HG03060 (cell line): ENCODE results near the gene PMPCA.
"Not testable (repeated sequence)": the region's sequence is repeated elsewhere in the genome, so short reads cannot be mapped to it uniquely, and the experiment has no call there.

Experiments used
- ATAC-seq: cut with Tn5 transposase; IDR thresholded peaks from one replicate; pipeline ENCODE4 v1.9.1; 2021; ENCODE audit warnings: low read depth, moderate number of reproducible peaks; ENCODE audit not compliant: unreplicated experiment

The PMPCA gene

DNA sequence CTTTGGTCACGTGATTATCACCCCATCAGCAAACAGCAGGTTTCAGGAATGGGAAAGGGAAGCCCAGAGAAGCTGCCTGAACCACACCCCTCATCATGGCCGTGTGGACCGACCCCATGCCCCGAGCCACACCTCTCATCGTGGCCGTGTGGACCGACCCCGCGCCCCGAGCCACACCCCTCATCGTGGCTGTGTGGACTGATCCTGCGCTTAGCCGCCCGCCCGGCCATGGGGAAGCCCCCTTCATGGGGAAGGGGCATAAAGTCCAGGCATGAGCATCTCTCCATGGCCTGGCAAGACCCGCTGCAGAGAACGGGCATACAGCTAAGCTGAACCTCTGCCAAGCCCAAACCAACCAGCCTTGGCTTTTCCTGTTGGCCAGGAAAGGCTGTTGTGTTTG lies 16.9 kb upstream of the PMPCA start:
- no peak for ATAC-seq

DNA sequence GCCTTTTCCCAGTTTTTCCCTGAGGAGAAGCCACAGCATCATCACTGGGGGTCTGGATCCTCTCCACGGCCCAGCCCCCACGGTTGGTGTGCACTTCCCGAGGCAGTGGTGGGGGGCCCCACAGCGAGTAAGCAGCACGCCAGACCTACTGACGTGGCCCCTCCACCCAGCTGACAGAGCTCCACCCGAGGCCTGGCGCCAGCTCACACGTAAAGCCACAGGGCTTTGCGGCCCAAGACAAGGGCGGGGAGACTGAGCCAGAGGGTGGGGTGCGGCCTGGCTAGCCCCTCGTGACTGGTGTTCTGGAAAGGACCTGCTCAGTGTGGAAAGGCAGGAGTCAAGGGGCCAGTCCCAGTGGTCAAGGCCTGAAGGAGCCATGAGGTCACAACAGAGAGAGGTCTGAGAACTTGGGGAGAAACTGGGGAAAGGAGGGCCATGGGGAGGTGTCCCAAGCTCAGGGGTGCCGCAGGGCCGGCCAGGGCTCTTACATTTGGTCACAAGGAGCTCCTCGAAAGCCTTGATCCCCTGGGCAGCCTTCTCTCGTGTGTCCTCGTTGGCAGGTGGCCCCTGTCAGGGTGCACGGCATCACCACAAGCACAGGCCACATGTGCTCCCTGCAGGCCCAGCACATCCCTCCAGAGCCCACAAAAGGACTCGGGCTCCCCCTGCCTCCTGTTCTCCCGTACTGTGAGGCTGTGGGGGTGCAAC lies 16.0 kb upstream of the PMPCA start:
- ATAC-seq = no peak

DNA sequence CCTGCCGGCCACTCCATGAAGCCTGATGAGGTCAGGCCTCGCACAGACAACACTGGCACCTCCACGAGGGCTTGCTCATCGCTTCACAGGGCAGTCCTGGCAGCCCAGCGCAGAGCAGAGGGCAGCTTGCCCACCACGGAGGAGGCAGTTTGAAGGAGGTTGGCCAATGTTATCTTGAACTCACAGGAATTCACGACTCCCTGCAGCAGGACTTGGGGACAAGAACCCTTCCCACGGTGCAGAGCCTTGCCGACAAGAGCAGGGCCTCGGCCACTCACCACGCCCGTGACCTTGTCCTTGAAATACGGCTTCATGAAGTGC lies 15.5 kb upstream of the PMPCA start:
- ATAC-seq = no peak

DNA sequence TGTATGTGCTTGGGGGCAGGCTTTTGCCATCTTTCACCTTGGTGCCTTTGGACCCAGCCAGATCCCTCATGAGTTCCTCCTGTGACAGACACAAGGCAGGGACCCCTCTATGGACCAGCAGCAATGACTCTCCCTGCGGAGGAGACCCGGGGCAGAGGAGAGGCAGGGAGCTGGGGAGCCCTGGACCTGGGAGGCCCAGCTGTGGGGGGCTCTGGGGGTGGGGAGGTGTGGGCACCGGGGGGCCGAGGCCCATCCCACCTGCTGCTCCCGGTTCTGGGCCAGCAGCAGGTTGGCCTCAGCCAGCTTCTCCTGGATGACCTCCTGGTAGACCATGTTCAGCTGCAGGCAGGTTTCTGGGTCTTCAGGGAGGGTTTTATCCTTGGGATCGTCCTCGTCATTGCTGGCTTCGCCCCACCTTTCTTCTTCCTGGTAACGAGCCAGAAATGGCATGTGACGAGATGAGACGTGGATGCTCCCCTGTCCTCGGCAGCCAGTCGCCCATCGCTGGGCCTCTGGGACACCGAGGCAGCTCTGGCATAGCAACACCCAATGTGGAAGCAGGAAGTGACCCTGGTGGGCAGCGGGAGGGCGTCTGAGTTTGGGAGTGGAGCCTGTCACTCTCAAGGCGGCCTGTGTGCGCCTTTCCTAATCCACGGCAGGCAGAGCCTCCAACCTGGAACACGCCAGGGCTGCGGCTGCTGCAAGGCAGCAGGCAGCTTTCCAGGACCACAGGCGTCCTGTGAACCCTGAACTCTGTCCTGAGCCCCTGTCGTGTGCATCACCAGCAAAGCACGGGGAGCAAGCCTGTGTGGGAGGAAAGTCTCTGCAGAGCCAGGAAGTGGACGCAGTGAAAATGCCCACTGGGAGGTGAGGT lies 14.9 kb upstream of the PMPCA start:
- no peak for ATAC-seq

DNA sequence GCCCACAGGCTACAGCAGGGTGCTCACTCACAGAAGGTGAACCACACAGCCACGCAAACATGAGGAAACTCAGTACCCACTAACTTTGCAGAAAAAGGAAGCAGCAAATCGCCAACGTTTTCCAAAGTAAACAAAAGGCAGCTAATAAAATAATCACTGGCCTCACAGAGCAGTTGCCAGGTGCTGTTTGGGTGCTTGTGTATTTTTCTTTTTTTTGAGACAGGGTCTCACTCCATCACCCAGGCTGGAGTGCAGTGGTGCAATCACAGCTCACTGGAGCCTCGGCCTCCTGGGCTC lies 14.3 kb upstream of the PMPCA start:
- no peak for ATAC-seq

DNA sequence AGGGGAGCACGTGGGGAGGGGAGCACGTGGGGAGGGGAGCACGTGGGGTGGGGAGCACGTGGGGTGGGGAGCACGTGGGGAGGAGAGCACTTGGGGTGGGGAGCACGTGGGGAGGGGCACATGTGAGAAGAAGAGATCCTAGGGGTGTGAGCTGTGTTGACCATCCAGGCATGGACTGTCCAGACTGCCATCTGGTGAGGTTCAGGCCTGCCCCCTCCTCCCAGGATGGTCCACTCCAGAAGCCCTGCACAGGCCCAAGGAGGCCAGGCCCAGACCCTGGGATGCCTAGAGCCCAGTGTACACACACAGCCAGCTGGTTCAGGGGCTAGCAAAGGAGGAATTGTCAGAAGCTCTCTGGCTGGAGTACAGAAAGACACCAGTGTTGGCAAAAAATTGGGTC lies 12.8 kb upstream of the PMPCA start:
- no peak for ATAC-seq

DNA sequence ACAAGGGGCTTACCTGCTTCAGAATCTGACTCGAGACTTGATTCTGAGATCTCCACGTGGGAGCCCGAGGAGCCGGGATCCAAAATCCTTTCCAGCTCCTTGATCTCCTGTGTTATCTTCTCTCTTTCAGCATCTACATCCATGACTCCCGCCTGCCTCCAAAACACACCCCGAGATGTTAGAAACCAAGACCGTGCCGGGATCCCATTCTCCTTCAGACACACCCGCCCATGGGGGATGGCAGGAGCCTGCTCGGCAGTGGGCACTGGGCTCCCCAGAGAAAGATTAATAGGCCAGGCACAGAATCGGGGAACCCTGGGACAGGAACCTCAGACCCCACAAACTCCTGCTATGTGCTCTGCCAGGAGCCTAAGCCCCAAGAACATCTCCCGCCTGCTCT lies 12.2 kb upstream of the PMPCA start:
- ATAC-seq = no peak

DNA sequence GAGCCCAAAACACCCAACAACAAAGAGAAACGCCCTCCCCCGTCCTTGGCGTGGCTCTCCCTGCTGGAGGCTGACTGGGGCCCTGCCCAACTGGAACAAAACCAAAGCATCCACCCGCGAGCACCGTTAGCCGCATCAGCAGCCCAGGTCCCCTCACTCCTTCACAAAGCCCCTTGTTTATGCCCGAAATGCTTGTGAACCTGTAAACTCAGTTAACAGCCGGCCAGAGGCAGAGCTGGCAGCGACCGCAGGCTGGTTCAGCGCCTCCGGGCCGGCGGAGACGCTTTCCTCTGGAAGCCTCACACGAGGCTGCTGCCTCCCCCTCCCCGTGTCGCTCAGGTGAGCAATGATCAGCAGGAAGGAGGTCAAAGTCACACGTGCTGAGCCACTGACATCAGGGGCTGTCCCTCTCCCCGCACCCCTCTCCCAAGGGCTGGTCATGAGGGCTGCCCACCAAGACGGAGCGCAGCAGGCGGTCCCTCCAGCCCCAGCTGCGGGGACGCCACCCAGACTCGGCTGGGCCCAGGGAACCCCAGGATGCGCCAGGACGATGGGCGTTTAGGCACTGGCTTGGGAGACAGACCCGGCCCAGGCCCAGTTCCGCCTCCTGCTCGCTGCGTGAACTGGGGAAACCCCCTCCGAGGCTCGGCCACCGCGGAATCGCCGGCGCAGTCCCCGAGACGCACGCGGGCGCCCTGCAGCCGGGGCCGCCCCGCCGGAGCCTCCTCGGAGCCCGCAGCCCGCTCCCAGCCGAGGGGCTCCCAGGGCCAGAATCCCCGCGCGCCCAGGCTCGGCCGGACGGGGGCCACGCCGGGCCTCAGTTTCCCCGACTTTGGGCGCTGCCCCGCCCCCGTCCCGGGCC lies 11.1 kb upstream of the PMPCA start:
- no peak for ATAC-seq

DNA sequence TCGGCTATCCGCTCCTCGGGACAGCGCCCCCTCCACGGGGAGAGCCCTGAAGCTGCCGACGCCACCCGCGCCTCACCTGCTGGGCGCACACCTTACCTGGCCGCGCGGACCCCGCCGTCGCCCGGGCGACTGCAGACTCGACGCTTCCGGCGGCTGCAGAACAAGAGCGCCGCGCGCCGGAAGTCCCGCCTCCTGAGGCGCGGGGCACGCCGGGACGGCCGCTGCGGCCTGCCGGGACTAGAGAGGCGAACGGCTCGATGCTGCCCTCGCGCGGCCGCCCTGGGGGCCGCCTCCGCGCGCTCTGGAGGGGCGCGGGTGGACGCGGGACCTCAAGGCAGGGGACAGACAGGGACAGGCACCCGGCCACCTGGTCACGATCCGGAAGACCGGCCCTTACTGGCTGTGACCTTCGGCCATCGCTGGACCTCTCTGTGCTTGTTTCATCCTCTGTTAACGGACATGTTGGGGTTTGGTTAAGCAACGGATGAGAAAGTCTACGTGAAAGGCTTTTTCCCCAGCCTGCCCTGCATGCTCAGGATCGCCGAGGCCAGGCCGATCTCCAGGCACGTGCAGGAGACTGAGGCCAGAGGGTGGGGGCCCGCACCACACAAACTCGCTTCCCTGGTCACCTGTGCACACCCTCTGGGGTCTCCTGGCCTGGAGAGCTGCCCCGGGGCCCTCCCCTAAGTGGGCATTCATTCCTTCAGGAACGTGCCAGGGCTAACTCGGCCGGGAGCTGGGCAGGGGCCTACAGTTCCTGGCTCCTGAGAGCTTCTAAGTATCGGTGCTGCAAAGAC lies 10.2 kb upstream of the PMPCA start, which contains the start of gene SNAPC4:
TSS of gene SNAPC4 (minus strand) at position 133 of the 797 bp plus-strand sequence. CDS start 1,742 bp downstream, outside the sequence.
- no peak for ATAC-seq

DNA sequence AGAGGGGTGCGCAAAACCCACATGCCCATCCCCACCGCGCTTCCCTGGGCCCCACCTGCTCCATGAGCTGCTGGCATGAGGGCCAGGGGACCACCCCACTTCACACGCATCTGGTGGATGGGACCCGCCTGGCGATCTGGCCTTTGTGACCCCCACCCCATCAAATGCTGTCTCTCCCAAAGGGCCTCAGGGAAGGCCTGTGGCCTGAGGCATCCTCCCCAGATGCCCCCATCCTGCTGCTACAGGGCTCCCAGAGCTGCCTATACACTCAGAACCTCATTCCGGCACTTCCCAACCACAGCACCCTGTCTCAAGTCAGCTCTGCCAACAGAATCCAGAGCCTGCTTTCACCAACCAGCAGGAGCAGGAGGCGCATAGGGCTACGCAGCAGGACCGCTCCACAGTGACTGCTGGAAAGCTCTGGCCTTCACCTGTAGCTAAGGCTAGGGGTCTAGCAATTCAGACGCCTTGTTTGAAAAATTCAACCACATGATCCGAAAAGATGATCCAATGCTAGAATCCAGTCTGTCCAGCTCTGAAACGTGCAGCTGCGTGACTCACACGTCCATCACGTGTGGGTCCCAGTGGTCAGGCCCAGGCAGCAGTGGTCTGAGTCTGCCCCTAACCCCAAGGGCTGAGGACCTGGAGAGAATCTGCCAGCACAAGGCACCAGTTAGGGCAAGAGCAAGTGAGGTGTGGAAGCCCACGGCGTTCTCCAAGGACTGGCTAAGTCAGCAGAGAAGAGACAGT lies 9.1 kb upstream of the PMPCA start:
- ATAC-seq = no peak

DNA sequence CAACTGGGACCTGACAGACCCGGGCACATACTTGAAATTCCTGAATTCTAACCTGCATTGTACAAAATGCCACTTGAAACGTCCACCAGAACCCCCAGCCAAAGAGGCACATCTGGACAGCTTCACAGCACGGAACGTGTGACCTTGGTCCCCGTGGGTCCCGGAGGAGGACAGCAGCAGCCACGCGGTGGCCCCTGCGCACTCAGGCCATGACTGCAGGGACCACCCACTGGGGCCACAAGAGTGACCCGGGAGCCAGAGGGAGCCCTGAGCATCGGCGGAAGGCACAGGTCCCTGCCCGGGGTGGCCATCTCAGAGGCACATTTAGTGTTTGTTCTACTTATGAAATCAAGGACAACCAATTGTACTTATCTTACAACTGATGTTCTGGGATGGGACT lies 8.4 kb upstream of the PMPCA start:
- no peak for ATAC-seq

DNA sequence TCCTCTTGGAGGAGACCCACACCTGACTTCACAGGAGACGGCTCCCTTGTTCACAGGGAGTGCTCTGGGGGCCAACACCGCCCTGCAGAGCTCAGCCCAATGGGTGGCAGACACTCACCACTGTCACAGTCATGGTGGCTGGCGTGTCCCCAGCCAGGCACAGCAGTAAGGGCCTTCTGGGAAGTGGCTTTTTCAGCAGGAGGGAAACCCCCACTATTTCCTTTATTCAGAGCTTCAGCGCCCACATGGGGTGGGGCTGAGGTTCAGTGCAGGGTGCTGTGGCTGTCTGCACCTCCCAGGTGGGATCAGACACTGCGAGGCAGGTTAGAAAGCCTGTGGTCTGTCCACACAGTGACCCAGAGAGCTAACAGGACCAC lies 6.9 kb upstream of the PMPCA start:
- ATAC-seq = no peak

DNA sequence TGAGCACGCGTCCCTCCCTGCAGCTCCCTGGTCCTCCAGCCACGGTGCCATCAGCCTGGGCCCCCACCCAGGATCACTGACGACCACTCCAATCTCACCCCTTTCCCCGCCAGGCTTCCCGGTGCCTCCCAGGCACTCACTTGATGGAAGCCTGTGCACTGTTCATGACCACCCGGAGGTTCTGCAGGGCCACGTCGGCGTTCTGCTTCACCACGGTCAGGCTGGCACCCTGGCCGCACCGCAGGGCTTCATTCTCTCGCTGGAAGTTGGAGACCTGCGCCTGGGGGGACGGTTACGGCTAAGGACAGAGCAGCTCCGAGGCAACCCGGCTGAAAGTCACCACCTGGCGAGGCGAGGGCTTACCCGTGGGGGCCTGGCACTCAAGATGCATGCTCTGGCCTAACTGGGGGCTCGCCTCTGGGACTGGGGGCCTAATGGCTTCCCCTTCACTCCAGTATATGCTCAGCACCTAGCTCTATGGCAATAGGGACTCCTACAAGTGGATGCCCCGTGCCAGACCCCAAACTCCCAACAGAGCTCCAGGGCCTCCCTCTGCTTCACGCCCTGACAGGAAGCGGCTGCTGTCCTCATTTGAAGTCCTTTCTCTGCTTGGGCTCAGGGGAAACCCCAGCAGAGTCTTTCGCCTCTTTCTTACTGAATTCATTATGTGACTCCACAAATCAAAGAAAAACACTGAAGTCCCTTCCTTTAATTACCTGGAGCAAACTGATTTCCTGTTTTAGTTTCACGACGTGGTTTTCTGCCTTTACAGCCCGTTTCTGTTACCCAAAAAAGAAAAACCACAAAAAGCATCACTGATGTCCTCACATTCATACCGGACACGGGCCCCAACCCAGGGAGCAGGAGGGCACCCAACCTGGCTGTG lies 6.3 kb upstream of the PMPCA start:
- no peak for ATAC-seq

DNA sequence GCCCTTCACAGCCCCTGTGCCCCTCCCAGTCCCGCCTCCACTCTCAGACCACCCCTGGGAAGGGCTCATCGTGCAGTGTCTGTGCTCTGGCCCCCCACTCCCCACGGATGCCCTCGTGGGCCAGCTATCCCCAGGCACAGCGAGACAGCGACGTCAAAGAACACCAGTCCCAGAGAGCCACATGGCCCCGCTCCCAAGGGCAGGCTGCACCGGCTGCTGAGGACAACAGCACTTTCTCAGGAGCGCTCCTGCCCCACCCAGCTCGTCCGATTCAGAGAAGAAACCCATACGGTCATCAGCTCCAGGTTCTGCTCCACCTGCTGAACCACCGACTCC lies 5.7 kb upstream of the PMPCA start:
- ATAC-seq = no peak

DNA sequence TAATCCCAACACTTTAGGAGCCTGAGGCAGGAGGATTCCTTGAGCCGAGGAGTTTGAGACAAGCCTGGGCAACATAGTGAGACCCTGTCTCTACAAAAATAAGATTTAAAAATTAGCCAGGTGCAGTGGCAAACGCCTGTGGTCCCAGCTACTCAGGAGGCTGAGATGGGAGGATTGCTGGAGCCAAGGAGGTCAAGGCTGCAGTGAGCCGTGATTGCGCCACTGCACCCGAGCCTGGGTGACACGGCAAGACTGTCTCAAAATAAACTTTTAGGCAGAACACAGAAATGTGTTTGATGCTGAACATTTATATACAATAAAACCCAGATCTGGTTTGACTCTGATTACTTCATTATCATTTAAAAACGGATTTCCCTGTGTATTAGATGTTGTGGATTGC lies 5.0 kb upstream of the PMPCA start:
- no peak for ATAC-seq

DNA sequence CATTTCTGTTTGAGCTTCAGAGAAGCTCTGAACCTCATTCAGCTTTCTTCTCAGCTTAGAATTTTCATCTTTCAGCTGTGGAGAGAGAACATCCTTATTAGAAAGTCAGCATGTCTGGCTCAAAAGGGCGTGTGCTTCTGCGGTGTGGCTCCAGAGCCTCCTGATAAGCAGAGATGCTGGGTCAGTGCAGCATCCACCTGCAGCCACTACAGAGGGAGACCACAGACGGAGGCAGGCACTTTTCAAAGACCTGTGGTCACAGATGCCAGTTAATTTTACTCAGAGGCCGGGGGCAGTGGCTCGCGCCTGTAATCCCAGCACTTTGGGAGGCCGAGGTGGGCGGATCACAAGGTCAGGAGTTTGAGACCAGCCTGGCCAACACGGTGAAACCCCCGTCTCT lies 4.6 kb upstream of the PMPCA start:
- not testable (repeated sequence) for ATAC-seq

DNA sequence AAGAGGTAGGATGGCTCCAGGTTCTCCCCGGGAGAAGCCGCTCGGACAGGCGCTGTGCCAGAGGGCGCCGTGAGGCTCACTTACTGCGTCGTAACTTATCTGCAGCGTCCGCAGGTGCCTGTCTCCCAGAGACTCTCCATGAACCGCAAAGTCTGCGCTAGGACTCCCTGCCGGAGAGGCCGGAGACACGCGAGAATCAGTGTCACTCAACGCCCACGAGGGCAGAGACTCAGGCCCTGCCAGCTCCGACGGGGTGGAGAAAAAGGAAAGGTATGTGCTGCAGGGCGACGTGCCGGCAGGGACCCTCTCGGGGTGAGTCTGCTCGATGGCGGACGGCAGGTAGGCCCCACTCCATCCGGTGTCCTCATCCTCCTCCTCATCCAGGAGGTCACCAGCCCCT lies 3.4 kb upstream of the PMPCA start:
- not testable (repeated sequence) for ATAC-seq

DNA sequence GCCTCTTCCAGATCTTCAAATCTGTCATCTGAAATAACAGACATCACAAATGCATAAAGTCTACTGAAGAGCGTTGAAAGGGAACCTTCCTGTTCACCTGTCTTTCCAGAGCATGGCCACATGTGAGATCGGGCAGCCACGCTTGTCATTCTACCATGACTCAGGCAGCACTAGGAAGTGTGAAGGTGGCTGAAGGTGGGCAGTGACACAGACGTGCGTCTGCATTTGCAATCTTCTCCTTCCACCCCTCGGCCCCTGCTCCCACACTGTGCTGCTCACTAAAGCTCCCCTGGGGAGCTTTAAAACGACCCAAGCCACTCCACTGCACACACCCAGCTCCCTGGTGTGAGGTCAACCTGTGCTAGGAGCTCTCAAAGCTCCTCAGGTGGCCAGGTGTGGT lies 2.5 kb upstream of the PMPCA start:
- no peak for ATAC-seq
